Parathyroid adenoma (tissue), 2 donors: ENCODE measurements around the gene RFNG.

Experiments
- H2AFZ ChIP-seq: fragments of 300-600 bp; sonication (generic); one replicate; pipeline ENCODE4 v1.7.0; 2017; ENCODE audit warnings: antibody characterized with exemption, mild to moderate bottlenecking
- H3K27ac ChIP-seq: fragments of 300-600 bp; sonication (generic); one replicate; pipeline ENCODE4 v1.7.0; 2017
- H3K27me3 ChIP-seq: fragments of 300-600 bp; sonication (generic); one replicate; pipeline ENCODE4 v1.7.0; 2017; ENCODE audit warnings: low read length; ENCODE audit not compliant: control insufficient read depth, insufficient read depth
- H3K36me3 ChIP-seq: fragments of 300-600 bp; sonication (generic); one replicate; pipeline ENCODE4 v1.7.0; 2017; ENCODE audit warnings: low read length; ENCODE audit not compliant: control insufficient read depth, insufficient read depth
- H3K4me1 ChIP-seq: fragments of 300-600 bp; sonication (generic); one replicate; pipeline ENCODE4 v1.7.0; 2017; ENCODE audit warnings: control low read depth
- H3K4me2 ChIP-seq: fragments of 300-600 bp; sonication (generic); one replicate; pipeline ENCODE4 v1.7.0; 2017; ENCODE audit warnings: low read length
- H3K4me3 ChIP-seq: fragments of 300-600 bp; sonication (generic); one replicate; pipeline ENCODE4 v1.7.0; 2017; ENCODE audit warnings: low read depth, low read length
- H3K79me2 ChIP-seq: fragments of 300-600 bp; sonication (generic); one replicate; pipeline ENCODE4 v1.7.0; 2017; ENCODE audit warnings: control low read depth
- H3K9ac ChIP-seq: fragments of 300-600 bp; sonication (generic); one replicate; pipeline ENCODE4 v1.7.0; 2017; ENCODE audit warnings: mild to moderate bottlenecking
- H3K9me3 ChIP-seq: fragments of 300-600 bp; sonication (generic); one replicate; pipeline ENCODE4 v1.7.0; 2017; ENCODE audit warnings: low read length; ENCODE audit not compliant: control insufficient read depth
- TF ChIP-seq, protein P1 (sequence below): fragments of 300-600 bp; sonication (generic); IDR thresholded peaks from one replicate; pipeline ENCODE4 v1.7.0; 2017; ENCODE audit warnings: antibody characterized with exemption, mild to moderate bottlenecking
- donor health status: primary hyperparathyroidism.

Gene RFNG

DNA sequence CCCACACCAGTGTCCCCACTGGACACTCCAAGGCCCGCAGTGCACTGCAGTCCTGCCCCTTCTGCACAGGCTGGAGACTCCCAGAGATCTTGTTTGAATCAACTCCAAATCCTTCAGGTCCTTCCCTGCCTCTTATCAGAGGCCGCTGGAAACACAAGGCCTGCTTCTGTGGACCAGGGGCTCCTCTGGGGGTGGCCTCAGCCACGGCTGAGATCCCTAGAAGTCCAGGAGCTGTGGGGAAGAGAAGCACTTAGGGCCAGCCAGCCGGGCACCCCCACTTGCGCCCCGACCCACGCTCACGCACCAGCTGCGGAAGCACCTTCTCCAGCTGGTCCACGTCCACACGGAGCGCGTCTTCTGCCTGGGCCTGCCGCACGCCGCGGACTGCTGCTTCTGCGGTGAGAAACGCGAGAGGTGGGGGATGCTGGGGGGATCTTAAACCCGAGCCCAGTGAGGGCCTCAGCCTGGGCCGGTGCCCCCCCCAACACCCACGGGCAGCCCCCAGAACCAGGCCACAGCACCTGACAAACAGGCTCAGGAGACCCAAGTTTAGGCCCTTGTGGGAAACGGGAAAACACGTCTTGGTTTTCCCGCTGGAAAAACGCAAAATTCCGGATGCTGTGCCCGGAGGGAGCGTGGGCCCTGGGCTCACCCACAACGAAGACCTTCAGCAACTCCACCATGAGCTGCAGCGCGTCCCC lies 32.5 kb downstream of the RFNG start:
- Histone ChIP-seq H2AFZ (no peak overlapping the region), H3K4me2 (no peak overlapping the region), H3K9me3 (no peaks in the 10 kb centered on the region), H3K4me3 (no peak overlapping the region), H3K79me2 (no peaks in the 10 kb centered on the region), H3K4me1 (peaks cover 13% of the 10 kb centered on the region), H3K36me3 (no peaks in the 10 kb centered on the region), H3K9ac (no peak overlapping the region), H3K27me3 (no peaks in the 10 kb centered on the region), H3K27ac (no peak overlapping the region)
- TF ChIP-seq, protein P1, sequence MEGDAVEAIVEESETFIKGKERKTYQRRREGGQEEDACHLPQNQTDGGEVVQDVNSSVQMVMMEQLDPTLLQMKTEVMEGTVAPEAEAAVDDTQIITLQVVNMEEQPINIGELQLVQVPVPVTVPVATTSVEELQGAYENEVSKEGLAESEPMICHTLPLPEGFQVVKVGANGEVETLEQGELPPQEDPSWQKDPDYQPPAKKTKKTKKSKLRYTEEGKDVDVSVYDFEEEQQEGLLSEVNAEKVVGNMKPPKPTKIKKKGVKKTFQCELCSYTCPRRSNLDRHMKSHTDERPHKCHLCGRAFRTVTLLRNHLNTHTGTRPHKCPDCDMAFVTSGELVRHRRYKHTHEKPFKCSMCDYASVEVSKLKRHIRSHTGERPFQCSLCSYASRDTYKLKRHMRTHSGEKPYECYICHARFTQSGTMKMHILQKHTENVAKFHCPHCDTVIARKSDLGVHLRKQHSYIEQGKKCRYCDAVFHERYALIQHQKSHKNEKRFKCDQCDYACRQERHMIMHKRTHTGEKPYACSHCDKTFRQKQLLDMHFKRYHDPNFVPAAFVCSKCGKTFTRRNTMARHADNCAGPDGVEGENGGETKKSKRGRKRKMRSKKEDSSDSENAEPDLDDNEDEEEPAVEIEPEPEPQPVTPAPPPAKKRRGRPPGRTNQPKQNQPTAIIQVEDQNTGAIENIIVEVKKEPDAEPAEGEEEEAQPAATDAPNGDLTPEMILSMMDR: no peak

DNA sequence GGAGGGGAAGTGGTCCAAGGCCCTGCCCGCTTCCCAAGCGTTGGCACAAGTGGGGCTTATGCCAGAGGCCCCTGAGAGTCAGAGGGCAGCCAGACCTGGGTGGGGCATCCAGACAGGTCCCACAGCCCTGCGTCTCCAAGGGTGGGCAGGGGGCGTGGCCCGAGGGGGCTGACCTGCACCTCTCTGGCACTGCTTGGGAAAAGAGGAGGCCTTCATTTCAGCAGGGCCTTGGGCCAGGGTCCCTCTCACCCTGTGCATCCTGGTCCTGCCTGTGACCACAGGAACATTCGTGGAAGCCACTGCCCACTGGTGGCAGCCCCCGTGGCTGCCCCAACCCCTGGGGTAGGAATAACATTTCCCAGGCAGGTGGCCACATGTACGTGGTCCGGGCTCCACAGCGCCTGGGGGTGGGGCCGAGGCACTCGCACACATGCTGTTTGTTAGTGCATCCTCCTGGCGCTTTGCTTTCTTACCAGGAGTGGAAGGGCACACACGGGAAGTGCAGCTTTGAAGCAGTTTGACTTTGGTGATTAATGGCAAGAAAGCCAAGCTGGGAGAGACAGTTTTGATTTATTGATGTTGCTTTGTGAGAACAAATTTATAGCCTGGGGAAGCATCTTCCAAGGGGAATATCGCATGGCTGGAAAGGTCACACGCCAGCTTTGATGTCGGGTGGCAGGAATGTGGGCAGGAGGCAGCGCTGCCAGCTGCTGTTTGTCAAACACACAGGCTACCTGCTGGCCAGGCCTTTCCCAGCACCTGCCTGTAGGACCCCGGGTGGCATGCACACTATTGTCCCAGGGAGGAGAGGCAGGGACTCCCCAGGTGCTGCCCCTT lies 33.2 kb downstream of the RFNG start:
- Histone ChIP-seq H2AFZ (no peak overlapping the region), H3K79me2 (no peaks in the 10 kb centered on the region), H3K4me2 (no peak overlapping the region), H3K27ac (no peak overlapping the region), H3K27me3 (no peaks in the 10 kb centered on the region), H3K9ac (no peak overlapping the region), H3K9me3 (no peaks in the 10 kb centered on the region), H3K4me1 (peaks cover 10% of the 10 kb centered on the region), H3K36me3 (no peaks in the 10 kb centered on the region), H3K4me3 (no peak overlapping the region)
- TF ChIP-seq, protein P1: no peak

DNA sequence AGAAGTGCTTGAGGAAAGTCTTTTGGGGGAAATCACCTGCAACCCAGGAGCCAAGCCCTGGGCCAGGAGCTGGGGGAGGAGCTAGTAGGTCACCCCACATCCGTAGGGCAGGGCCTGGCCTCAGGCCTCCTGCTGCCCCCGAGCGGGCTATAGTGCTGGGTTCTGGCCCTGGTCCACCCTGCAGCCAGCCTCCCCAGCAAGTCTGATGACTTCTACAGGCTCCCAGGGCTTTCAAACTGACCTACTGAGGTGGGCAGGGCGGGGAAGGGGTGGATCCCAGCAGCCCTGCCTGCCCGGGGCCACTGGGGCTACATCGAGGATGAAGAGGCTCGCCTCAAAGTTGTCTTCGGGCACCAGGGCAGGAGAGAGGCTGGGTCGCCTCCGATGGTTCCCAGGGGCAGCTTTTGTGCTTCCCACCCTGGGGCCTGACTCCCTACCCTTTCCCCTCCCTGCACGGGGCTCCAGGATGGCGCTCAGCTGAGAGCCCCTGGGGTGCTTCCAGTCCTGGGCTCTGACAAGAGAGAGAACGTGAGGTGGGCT lies 33.9 kb downstream of the RFNG start:
- H3K4me2 ChIP-seq: no peak overlapping the region

DNA sequence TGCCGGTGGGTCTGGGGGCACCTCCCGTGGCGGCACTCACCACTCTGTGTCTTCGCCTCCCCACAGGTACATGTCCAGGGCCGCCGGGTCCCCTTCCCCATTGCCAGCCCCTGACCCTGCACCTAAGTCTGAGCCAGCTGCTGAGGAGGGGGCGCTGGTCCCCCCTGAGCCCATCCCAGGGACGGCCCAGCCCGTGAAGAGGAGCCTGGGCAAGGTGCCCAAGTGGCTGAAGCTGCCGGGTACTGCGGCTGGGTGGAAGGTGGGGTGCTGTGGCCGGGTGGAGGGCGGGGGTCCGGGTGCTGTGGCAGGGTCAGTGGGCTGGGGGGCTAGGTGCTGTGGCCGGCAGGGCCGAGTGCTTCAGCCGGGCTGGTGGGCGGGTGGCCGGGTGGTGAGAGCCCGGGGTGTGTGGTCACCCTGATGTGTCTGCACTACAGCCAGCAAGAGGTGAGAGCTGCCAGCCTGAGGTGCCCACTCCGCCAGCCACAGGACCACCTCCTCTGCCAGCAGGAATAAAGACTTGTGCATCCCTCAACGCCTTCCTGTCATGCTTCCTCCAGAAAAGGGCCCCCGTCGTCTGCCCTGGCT lies 34.6 kb downstream of the RFNG start:
- TF ChIP-seq, protein P1: no peak
- Histone ChIP-seq H3K4me3 (no peak overlapping the region), H3K4me2 (no peak overlapping the region), H3K27me3 (no peaks in the 10 kb centered on the region), H3K79me2 (no peaks in the 10 kb centered on the region), H3K4me1 (peaks cover 8% of the 10 kb centered on the region), H3K36me3 (no peaks in the 10 kb centered on the region), H3K27ac (no peak overlapping the region), H3K9me3 (no peaks in the 10 kb centered on the region), H2AFZ (no peak overlapping the region), H3K9ac (no peak overlapping the region)

More for the DNA sequence above, 33.9 kb downstream of the RFNG start:
- Histone ChIP-seq H3K36me3 (no peaks in the 10 kb centered on the region), H3K4me3 (no peak overlapping the region), H3K27ac (no peak overlapping the region), H3K9me3 (no peaks in the 10 kb centered on the region), H3K4me1 (peaks cover 10% of the 10 kb centered on the region), H3K79me2 (no peaks in the 10 kb centered on the region), H3K27me3 (no peaks in the 10 kb centered on the region), H3K9ac (no peak overlapping the region), H2AFZ (no peak overlapping the region)
- TF ChIP-seq, protein P1: no peak
